ENCODE results near the gene KIF2A.

KIF2A gene

GRCh38 chr5:62328772-62329491 is 22.9 kb downstream of the KIF2A start:
- no peak overlapping the region for H3K4me3 ChIP-seq (ENCODE audit: low read length)
- TF ChIP-seq ZNF274 (IDR thresholded peaks at IDR 0.05; ENCODE audit: low read depth, low read length) = no peak

GRCh38 chr5:62330302-62330701 is 24.3 kb downstream of the KIF2A start:
- no peak overlapping the region for H3K4me3 ChIP-seq (ENCODE audit: low read length)
- TF ChIP-seq ZNF274 (IDR thresholded peaks at IDR 0.05; ENCODE audit: low read depth, low read length) = no peak

GRCh38 chr5:62331921-62332320 is 25.9 kb downstream of the KIF2A start:
- no peak for TF ChIP-seq ZNF274 (IDR thresholded peaks at IDR 0.05; ENCODE audit: low read depth, low read length)
- H3K4me3 ChIP-seq (ENCODE audit: low read length) = no peak overlapping the region

GRCh38 chr5:62333250-62333794 is 27.3 kb downstream of the KIF2A start:
- no peak for TF ChIP-seq ZNF274 (IDR thresholded peaks at IDR 0.05; ENCODE audit: low read depth, low read length)
- H3K4me3 ChIP-seq (ENCODE audit: low read length) = no peak overlapping the region

DNA sequence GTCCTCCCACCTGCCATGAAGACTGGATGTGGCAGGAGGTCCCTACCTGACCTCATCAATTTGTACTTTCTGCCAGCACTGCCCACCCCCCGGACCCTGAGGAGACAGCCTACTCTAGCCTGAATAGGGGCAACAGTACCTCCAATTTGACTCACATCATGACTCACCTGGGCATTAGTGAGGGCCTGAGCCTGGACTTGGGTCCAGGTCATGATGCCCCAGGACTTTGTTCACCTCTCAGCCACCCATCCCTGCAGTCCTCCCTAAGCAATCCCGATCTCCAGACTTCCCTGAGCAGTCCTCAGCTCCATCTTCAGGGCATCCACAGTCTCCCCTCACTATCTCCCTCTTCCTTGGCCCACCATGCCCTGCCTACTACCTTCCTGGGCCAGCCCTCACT is 28.1 kb downstream of the KIF2A start:
- no peak overlapping the region for H3K4me3 ChIP-seq (ENCODE audit: low read length)
- no peak for TF ChIP-seq ZNF274 (IDR thresholded peaks at IDR 0.05; ENCODE audit: low read depth, low read length)

- no peak for TF ChIP-seq ZNF274 (IDR thresholded peaks at IDR 0.05; ENCODE audit: low read depth, low read length)
- H3K4me3 ChIP-seq (ENCODE audit: low read length) = no peak overlapping the region
Observed at GRCh38 chr5:62340392-62340791, 34.4 kb downstream of the KIF2A start.

DNA sequence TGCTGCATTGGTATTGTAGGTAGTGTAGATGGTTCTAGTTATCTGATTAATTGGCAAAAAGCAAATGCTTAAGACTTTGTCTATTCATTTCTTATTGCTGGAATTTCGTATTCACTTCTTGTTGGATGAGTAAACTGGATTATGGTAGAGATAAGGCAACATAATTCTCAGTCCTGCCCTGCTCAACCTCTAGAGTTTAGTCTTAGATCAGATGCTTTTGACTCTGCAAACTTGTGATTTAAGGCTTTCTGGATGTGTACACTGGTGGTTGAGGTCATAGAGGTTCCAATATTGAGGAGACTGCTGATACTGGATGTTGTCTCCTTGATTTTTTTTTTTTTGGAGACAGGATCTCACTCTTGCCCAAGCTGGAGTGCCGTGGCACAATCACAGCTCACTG is 35.0 kb downstream of the KIF2A start:
- TF ChIP-seq ZNF274 (IDR thresholded peaks at IDR 0.05; ENCODE audit: low read depth, low read length) = no peak
- H3K4me3 ChIP-seq (ENCODE audit: low read length) = no peak overlapping the region

DNA sequence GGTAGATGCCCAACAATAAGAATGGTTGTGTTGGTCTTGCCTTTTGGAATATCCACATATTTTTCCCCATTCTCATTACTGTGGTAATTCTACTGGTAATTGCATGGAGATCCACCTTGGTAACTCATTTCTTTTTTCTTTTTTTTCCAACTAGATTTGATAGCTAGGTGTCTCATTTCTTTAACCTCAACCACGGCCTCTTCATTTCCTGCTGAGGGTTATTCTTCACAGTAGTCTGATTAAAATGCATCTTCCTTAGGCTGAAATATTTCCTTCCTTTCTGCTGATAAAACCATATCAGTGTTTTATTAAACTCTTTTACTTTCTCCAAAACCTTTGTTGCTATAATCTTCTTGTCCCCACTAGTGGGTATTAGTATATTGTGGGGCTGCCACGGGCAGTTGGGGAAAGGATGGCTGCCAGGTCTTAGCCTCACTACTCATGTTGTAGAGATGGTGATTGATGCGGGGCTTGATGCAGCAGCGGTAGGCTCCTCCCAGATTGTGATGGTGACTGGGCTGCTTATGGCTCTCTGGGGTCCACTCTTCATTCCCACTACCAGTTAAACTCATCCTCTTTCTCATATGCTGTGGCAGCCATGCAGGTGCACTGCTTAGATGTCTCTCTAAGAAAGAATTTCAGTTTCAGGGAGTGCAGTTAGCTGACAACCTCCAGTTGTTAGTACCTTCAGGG is 35.9 kb downstream of the KIF2A start:
- H3K4me3 ChIP-seq (ENCODE audit: low read length) = no peak overlapping the region
- TF ChIP-seq ZNF274 (IDR thresholded peaks at IDR 0.05; ENCODE audit: low read depth, low read length) = no peak

GRCh38 chr5:62342476-62342837 is 36.5 kb downstream of the KIF2A start:
- TF ChIP-seq ZNF274 (IDR thresholded peaks at IDR 0.05; ENCODE audit: low read depth, low read length) = no peak
- H3K4me3 ChIP-seq (ENCODE audit: low read length) = no peak overlapping the region

DNA sequence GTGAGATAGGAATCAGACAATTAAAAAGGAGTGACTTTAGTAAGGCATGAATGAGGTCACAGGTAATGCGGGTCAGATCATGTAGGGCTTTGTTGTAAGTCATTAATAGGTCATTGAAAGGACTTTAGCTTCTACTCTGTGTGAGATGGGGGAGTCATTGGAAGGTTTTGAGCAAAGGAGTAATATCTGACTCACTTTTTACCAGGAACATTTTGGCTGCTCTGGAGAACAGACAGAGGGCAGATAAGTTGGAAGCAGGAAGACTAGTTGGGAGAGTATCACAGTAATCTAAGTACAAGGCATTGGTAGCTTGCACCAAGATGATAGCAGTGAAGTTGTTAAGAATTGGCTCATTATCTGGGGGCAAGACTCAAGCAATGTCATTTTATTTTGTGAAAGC is 37.4 kb downstream of the KIF2A start:
- H3K4me3 ChIP-seq (ENCODE audit: low read length) = no peak overlapping the region
- TF ChIP-seq ZNF274 (IDR thresholded peaks at IDR 0.05; ENCODE audit: low read depth, low read length) = no peak

DNA sequence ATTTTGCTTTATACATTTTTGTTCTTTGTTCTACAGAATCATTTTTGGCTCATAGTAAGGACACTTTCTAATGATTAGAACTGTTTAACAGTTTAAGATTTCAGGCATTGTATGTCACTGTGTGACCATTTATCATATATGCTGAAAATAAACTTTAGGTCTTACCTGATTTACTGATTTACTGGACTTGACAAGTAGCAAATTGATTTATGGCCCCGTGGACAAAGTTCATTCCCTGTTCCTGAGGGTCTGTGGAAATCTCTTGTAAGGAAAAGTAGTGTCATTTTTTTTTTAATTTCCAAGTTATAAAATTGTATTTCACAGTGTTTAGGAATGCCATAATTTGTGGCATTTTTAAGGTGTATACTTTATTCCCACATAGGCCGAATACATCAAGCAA is 40.7 kb downstream of the KIF2A start:
- no peak for TF ChIP-seq ZNF274 (IDR thresholded peaks at IDR 0.05; ENCODE audit: low read depth, low read length)
- no peak overlapping the region for H3K4me3 ChIP-seq (ENCODE audit: low read length)

DNA sequence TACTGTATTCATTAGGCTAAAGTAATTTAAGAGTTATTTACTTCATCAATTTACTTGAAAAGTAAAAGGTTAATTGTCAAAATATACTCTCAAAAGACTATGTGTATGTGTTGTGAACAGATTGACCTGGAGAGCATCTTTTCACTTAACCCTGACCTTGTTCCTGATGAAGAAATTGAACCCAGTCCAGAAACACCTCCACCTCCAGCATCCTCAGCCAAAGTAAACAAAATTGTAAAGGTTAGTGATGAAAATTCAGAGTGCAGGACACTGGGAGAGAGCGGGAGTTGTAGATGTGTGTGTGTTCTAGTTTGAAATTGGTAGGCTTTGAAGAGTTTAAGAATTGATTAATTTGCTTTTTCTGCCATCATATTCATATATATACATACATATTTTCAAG is 41.9 kb downstream of the KIF2A start:
- TF ChIP-seq ZNF274 (IDR thresholded peaks at IDR 0.05; ENCODE audit: low read depth, low read length) = no peak
- H3K4me3 ChIP-seq (ENCODE audit: low read length) = no peak overlapping the region

GRCh38 chr5:62348723-62349481 is 42.9 kb downstream of the KIF2A start:
- no peak for TF ChIP-seq ZNF274 (IDR thresholded peaks at IDR 0.05; ENCODE audit: low read depth, low read length)
- H3K4me3 ChIP-seq (ENCODE audit: low read length) = no peak overlapping the region

GRCh38 chr5:62354028-62354874 is 48.2 kb downstream of the KIF2A start:
- no peak for TF ChIP-seq ZNF274 (IDR thresholded peaks at IDR 0.05; ENCODE audit: low read depth, low read length)
- H3K4me3 ChIP-seq (ENCODE audit: low read length) = no peak overlapping the region

All from GM08714 (cell line).